HCT116 (cell line): ENCODE measurements around the gene SOCS1. TPM values are rescaled to one million over a fixed set of nuclear protein-coding genes. Genes with fewer than 3 reads are reported as not detected.

ENCODE experiments used
- ATAC-seq: fragments of 200-7000 bp; cut with Tn5 transposase; 2 replicates; pipeline ENCODE4 v1.9.1; 2020; ENCODE audit warnings: mild to moderate bottlenecking, moderate library complexity
- BruUV-seq: library from RNA; stranded (reverse); fragments of 400-500 nt; replicated peaks from 2 replicates; lab custom pipeline; 2021; lab: Mats Ljungman, UMichigan
- CTCF ChIA-PET: fragments of 300-600 bp; sonication (Branson Sonifier 250); formaldehyde crosslinking; loops from one replicate; lab custom pipeline; 2021; ENCODE audit warnings: antibody characterized with exemption; lab: Charles Lee
- POLR2A ChIA-PET: fragments of 300-600, 350-600 bp; sonication (Branson Sonifier 250); formaldehyde crosslinking; loops from one replicate; lab custom pipeline; 2021; ENCODE audit warnings: antibody characterized with exemption; lab: Charles Lee
- RAD21 ChIA-PET, 2 experiments: fragments of 300-600 bp; sonication (Branson Sonifier 250); formaldehyde crosslinking; loops; one replicate each; lab custom pipeline; 2023; ENCODE audit warnings: low total read pairs in 2 of 2; ENCODE audit not compliant: uncharacterized antibody in 2 of 2, unreplicated experiment in 2 of 2, low non-redundant PET in 1 of 2; lab: Charles Lee
- DNase-seq: peaks from one replicate; pipeline ENCODE4 v3.0.0-alpha.2; 2010; ENCODE audit warnings: low read depth, low spot score
- H2AFZ ChIP-seq: fragments of 200-600 bp; shearing (Covaris generic), sonication (generic); 2 replicates; pipeline ENCODE4 v1.6.1; 2017; ENCODE audit warnings: low read depth, mixed run types, mixed read lengths, antibody characterized with exemption, low read length; ENCODE audit not compliant: poor library complexity, severe bottlenecking
- H3K27ac ChIP-seq: 2 replicates; pipeline ENCODE4 v1.5.1; 2012; ENCODE audit warnings: low read depth, low read length
- H3K27me3 ChIP-seq: fragments of 200-600 bp; sonication (generic); 2 replicates; pipeline ENCODE4 v1.6.1; 2016; ENCODE audit warnings: mixed run types, low read length, mixed read lengths; ENCODE audit not compliant: insufficient read depth
- H3K36me3 ChIP-seq, 2 experiments: fragments of 200-500 bp in 1 of 2; fragments of 200-600 bp in 1 of 2; sonication (Bioruptor generic) in 1 of 2; sonication (generic) in 1 of 2; 2 replicates each; pipeline versions ENCODE4 v1.5.1 to v1.6.1; 2014 to 2016; ENCODE audit warnings: low read length in 2 of 2, inconsistent platforms in 1 of 2, mixed read lengths in 1 of 2, mixed run types in 1 of 2; ENCODE audit not compliant: insufficient read depth in 2 of 2, control insufficient read depth in 1 of 2
- H3K4me1 ChIP-seq, 2 experiments: fragments of 200-600 bp in 1 of 2; sonication (generic) in 1 of 2; 2 replicates each; pipeline versions ENCODE4 v1.5.1 to v1.6.1; 2012 to 2017; ENCODE audit warnings: low read length in 2 of 2, inconsistent platforms in 1 of 2, mild to moderate bottlenecking in 1 of 2, mixed read lengths in 1 of 2, mixed run types in 1 of 2, moderate library complexity in 1 of 2; ENCODE audit not compliant: insufficient read depth in 2 of 2, control insufficient read depth in 1 of 2
- H3K4me2 ChIP-seq: fragments of 200-600 bp; sonication (generic); 2 replicates; pipeline ENCODE4 v1.6.1; 2017; ENCODE audit warnings: mixed run types, low read length, mixed read lengths
- H3K4me3 ChIP-seq, 2 experiments: fragments of 200-600 bp in 1 of 2; sonication (generic) in 1 of 2; replicated peaks in 1 of 2; 2 replicates each; pipeline ENCODE4 v1.5.1; 2011 to 2016; ENCODE audit warnings: low read length in 2 of 2, control low read depth in 1 of 2, low read depth in 1 of 2, mild to moderate bottlenecking in 1 of 2, mixed read lengths in 1 of 2, mixed run types in 1 of 2
- H3K79me2 ChIP-seq: fragments of 200-600 bp; sonication (generic); 2 replicates; pipeline ENCODE4 v1.6.1; 2017; ENCODE audit warnings: mild to moderate bottlenecking, mixed run types, low read length, moderate library complexity, mixed read lengths; ENCODE audit not compliant: insufficient read depth
- H3K9ac ChIP-seq: fragments of 200-600 bp; sonication (generic); 2 replicates; pipeline ENCODE4 v1.6.1; 2016; ENCODE audit warnings: low read length, mixed read lengths
- H3K9me2 ChIP-seq: fragments of 200-600 bp; sonication (generic), shearing (Covaris generic); 2 replicates; pipeline ENCODE4 v1.6.1; 2017; ENCODE audit warnings: mixed run types, mild to moderate bottlenecking, moderate library complexity; ENCODE audit not compliant: insufficient read depth
- H3K9me3 ChIP-seq, 2 experiments: fragments of 200-500 bp in 1 of 2; fragments of 200-600 bp in 1 of 2; sonication (Bioruptor generic) in 1 of 2; sonication (generic) in 1 of 2; 2 replicates each; pipeline ENCODE4 v1.6.1; 2014 to 2017; ENCODE audit warnings: low read length in 2 of 2, mixed read lengths in 2 of 2, inconsistent platforms in 1 of 2, low read depth in 1 of 2, mild to moderate bottlenecking in 1 of 2, mixed run types in 1 of 2, moderate library complexity in 1 of 2; ENCODE audit not compliant: control insufficient read depth in 1 of 2, insufficient read depth in 1 of 2
- H4K20me1 ChIP-seq: fragments of 200-600 bp; sonication (generic), shearing (Covaris generic); 2 replicates; pipeline ENCODE4 v1.6.1; 2017; ENCODE audit warnings: mixed run types, mild to moderate bottlenecking, moderate library complexity; ENCODE audit not compliant: insufficient read depth
- CBX3 ChIP-seq: IDR thresholded peaks from 2 replicates; pipeline ENCODE4 v1.6.1; 2012; ENCODE audit warnings: low read depth
- EGR1 ChIP-seq: IDR thresholded peaks from 2 replicates; pipeline ENCODE4 v1.6.1; 2012; ENCODE audit warnings: low read depth
- ELF1 ChIP-seq: IDR thresholded peaks from 2 replicates; pipeline ENCODE4 v1.6.1; 2012; ENCODE audit warnings: low read depth, borderline replicate concordance
- EZH2 ChIP-seq: fragments of 200-600 bp; sonication (generic); IDR thresholded peaks from 2 replicates; pipeline ENCODE4 v1.6.1; 2017; ENCODE audit warnings: antibody characterized with exemption, mixed run types
- FOSL1 ChIP-seq: IDR thresholded peaks from 2 replicates; pipeline ENCODE4 v1.6.1; 2012; ENCODE audit warnings: low read depth
- JUND ChIP-seq: IDR thresholded peaks from 2 replicates; pipeline ENCODE4 v1.6.1; 2012
- POLR2A ChIP-seq: IDR thresholded peaks from 2 replicates; pipeline ENCODE4 v1.7.0; 2011; ENCODE audit warnings: borderline replicate concordance; ENCODE audit not compliant: insufficient read depth, insufficient read length; ENCODE audit errors: extremely low read depth
- RAD21 ChIP-seq: IDR thresholded peaks from 2 replicates; pipeline ENCODE4 v1.6.1; 2012; ENCODE audit warnings: low read depth, mild to moderate bottlenecking
- SRF ChIP-seq: IDR thresholded peaks from 2 replicates; pipeline ENCODE4 v1.6.1; 2012; ENCODE audit warnings: low read depth
- TCF7L2 ChIP-seq: IDR thresholded peaks from 2 replicates; pipeline ENCODE4 v1.7.0; 2011; ENCODE audit warnings: borderline replicate concordance, inconsistent platforms; ENCODE audit not compliant: insufficient read depth, insufficient read length; ENCODE audit errors: extremely low read depth
- YY1 ChIP-seq: IDR thresholded peaks from 2 replicates; pipeline ENCODE4 v1.6.1; 2011; ENCODE audit warnings: low read length, low read depth, moderate library complexity, mild to moderate bottlenecking; ENCODE audit not compliant: insufficient replicate concordance; ENCODE audit errors: extremely low read depth
- ZFX ChIP-seq: fragments of 450-650 bp; IDR thresholded peaks from 2 replicates; pipeline ENCODE4 v1.6.1; 2017
- intact Hi-C: fragments of 100-400 bp; cut with micrococcal nuclease; formaldehyde crosslinking; loops from 2 replicates; pipeline ENCODE4 v1.10.0; 2022
- total RNA-seq: library from RNA; stranded (reverse); gene quantifications from one replicate; pipeline ENCODE4 v1.2.1, GENCODE V29; 2021; ENCODE audit not compliant: unreplicated experiment
- TF ChIP-seq, protein P1 (sequence below): IDR thresholded peaks from 2 replicates; pipeline ENCODE4 v1.6.1; 2012
- TF ChIP-seq, protein P2 (sequence below): IDR thresholded peaks from 2 replicates; pipeline ENCODE4 v1.6.1; 2012
- TF ChIP-seq, protein P3 (sequence below): IDR thresholded peaks from 2 replicates; pipeline ENCODE4 v1.6.1; 2012; ENCODE audit warnings: low read depth

SOCS1 gene
- total RNA-seq, 1 experiment from 2014 or later = 4.9 TPM

DNA sequence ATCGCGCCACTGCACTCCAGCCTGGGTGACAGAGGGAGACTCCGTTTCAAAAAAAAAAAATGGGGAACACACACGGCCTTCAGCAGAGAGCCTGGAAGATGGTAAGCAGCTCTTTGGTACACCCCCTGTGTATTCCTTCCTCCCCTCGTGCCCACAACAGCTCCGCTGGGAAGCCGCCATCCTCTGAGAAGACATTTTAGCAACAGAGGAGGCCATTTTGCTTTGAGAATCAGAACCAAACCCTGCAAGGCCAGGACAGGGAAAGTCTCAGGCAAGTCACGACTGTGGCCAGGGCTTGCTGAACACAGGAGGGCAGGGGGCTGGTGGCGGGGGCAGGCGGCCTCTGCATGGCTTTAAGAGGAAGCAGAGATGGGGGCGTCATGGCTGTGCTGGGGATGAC is 45.7 kb downstream of the SOCS1 start:
- H3K9me3 ChIP-seq = peaks cover 0 to 17% of the 10 kb centered on the region in 2 experiments; a peak in 1 of 4 replicates
- H3K9me2 ChIP-seq = no peaks in the 10 kb centered on the region
- H3K79me2 ChIP-seq = no peaks in the 10 kb centered on the region
- H2AFZ ChIP-seq = no peak overlapping the region
- H4K20me1 ChIP-seq = no peaks in the 10 kb centered on the region
- no peak overlapping the region for H3K9ac ChIP-seq
- H3K4me2 ChIP-seq = no peak overlapping the region
- POLR2A ChIA-PET = no interaction called here
- H3K4me3 ChIP-seq = no peak overlapping the region
- TF ChIP-seq CBX3 (no peak), EGR1 (no peak), JUND (no peak), YY1 (no peak), EZH2 (no peak), ZFX (no peak), ELF1 (no peak), SRF (no peak), POLR2A (no peak), TCF7L2 (no peak), FOSL1 (no peak), RAD21 (no peak)
- TF ChIP-seq, protein P1, sequence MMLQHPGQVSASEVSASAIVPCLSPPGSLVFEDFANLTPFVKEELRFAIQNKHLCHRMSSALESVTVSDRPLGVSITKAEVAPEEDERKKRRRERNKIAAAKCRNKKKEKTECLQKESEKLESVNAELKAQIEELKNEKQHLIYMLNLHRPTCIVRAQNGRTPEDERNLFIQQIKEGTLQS = no peak
- TF ChIP-seq, protein P2, sequence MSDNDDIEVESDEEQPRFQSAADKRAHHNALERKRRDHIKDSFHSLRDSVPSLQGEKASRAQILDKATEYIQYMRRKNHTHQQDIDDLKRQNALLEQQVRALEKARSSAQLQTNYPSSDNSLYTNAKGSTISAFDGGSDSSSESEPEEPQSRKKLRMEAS = no peak
- TF ChIP-seq, protein P3, sequence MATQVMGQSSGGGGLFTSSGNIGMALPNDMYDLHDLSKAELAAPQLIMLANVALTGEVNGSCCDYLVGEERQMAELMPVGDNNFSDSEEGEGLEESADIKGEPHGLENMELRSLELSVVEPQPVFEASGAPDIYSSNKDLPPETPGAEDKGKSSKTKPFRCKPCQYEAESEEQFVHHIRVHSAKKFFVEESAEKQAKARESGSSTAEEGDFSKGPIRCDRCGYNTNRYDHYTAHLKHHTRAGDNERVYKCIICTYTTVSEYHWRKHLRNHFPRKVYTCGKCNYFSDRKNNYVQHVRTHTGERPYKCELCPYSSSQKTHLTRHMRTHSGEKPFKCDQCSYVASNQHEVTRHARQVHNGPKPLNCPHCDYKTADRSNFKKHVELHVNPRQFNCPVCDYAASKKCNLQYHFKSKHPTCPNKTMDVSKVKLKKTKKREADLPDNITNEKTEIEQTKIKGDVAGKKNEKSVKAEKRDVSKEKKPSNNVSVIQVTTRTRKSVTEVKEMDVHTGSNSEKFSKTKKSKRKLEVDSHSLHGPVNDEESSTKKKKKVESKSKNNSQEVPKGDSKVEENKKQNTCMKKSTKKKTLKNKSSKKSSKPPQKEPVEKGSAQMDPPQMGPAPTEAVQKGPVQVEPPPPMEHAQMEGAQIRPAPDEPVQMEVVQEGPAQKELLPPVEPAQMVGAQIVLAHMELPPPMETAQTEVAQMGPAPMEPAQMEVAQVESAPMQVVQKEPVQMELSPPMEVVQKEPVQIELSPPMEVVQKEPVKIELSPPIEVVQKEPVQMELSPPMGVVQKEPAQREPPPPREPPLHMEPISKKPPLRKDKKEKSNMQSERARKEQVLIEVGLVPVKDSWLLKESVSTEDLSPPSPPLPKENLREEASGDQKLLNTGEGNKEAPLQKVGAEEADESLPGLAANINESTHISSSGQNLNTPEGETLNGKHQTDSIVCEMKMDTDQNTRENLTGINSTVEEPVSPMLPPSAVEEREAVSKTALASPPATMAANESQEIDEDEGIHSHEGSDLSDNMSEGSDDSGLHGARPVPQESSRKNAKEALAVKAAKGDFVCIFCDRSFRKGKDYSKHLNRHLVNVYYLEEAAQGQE = no peak
- intact Hi-C loops = no loop called here
- no peaks in the 10 kb centered on the region for H3K27me3 ChIP-seq
- H3K27ac ChIP-seq = no peak overlapping the region
- RAD21 ChIA-PET = no interaction called here
- no TSS peak for BruUV-seq
- no peaks in the 10 kb centered on the region for H3K4me1 ChIP-seq
- no peaks in the 10 kb centered on the region for H3K36me3 ChIP-seq
- no peak for ATAC-seq
- no peak for DNase-seq
- CTCF ChIA-PET = no interaction called here
